GDM1 (cell line): ENCODE measurements around the gene PRPS1L1.

Source experiments
- DNase-seq: peaks from one replicate; lab custom pipeline; 2025; lab: John Stamatoyannopoulos, UW

Gene PRPS1L1

GRCh38 chr7:18027628-18028027 lies at the start of gene PRPS1L1:
Gene PRPS1L1, minus strand, starts transcription at chr7:18027846.
- DNase-seq = no peak

- no peak for DNase-seq
Observed at GRCh38 chr7:18076461-18076860, 48.8 kb upstream of the PRPS1L1 start.

- DNase-seq = no peak
Observed at GRCh38 chr7:18068745-18069144, 41.1 kb upstream of the PRPS1L1 start.

GRCh38 chr7:18064242-18064838 lies 36.7 kb upstream of the PRPS1L1 start:
- no peak for DNase-seq

GRCh38 chr7:18063149-18063901 lies 35.7 kb upstream of the PRPS1L1 start:
- no peak for DNase-seq

- no peak for DNase-seq
Observed at GRCh38 chr7:18059171-18059570, 31.5 kb upstream of the PRPS1L1 start.

GRCh38 chr7:18053941-18054340 lies 26.3 kb upstream of the PRPS1L1 start:
- no peak for DNase-seq

GRCh38 chr7:18053177-18053928 lies 25.7 kb upstream of the PRPS1L1 start:
- no peak for DNase-seq

GRCh38 chr7:18049262-18049661 lies 21.6 kb upstream of the PRPS1L1 start:
- no peak for DNase-seq

- no peak for DNase-seq
Observed at GRCh38 chr7:18046601-18047000, 19.0 kb upstream of the PRPS1L1 start.

GRCh38 chr7:18045171-18045570 lies 17.5 kb upstream of the PRPS1L1 start:
- DNase-seq = no peak

- no peak for DNase-seq
Observed at GRCh38 chr7:18041191-18041590, 13.5 kb upstream of the PRPS1L1 start.

- DNase-seq = no peak
Observed at GRCh38 chr7:18040196-18040595, 12.6 kb upstream of the PRPS1L1 start.

GRCh38 chr7:18038382-18038781 lies 10.7 kb upstream of the PRPS1L1 start:
- DNase-seq = no peak

- no peak for DNase-seq
Observed at GRCh38 chr7:18037609-18038008, 10.0 kb upstream of the PRPS1L1 start.

- no peak for DNase-seq
Observed at GRCh38 chr7:18036783-18037182, 9.1 kb upstream of the PRPS1L1 start.

- no peak for DNase-seq
Observed at GRCh38 chr7:18030758-18031157, 3.1 kb upstream of the PRPS1L1 start.

- DNase-seq = no peak
Observed at GRCh38 chr7:18020138-18020715, 7.4 kb downstream of the PRPS1L1 start.

GRCh38 chr7:18019555-18019954 lies 8.1 kb downstream of the PRPS1L1 start:
- no peak for DNase-seq

GRCh38 chr7:18018296-18019215 lies 9.1 kb downstream of the PRPS1L1 start:
- no peak for DNase-seq
